Stimulated activated CD4-positive, alpha-beta T cell treated with anti-CD3 and anti-CD28 coated beads, TNF-alpha, amount 100 ng/mL, for 4 hours (primary cell): ENCODE results near the gene ATP10A.

ENCODE experiments used
- DNase-seq, 3 experiments: peaks; one replicate each; pipeline ENCODE4 v3.0.0-alpha.2; 2020; ENCODE audit warnings: low read depth in 3 of 3

Gene ATP10A

GRCh38 chr15:25863111-25863967 lies at the start of gene ATP10A:
TSS of gene ATP10A (minus strand) at chr15:25863327. CDS start at chr15:25863096, 231 bp downstream.
- DNase-seq, result peak; percentile 30 to 43 (median 33)

- DNase-seq, result no peak
These were observed 48.9 kb upstream of the ATP10A start for GRCh38 chr15:25912035-25912434.

GRCh38 chr15:25910832-25911231 lies 47.7 kb upstream of the ATP10A start:
- DNase-seq, result no peak

GRCh38 chr15:25909806-25910205 lies 46.7 kb upstream of the ATP10A start:
- DNase-seq, result no peak

- DNase-seq, result no peak
These were observed 46.2 kb upstream of the ATP10A start for GRCh38 chr15:25909325-25909724.

- no peak for DNase-seq
These were observed 42.0 kb upstream of the ATP10A start for GRCh38 chr15:25905140-25905539.

- no peak for DNase-seq
These were observed 40.0 kb upstream of the ATP10A start for GRCh38 chr15:25903024-25903581.

GRCh38 chr15:25901811-25902605 lies 38.9 kb upstream of the ATP10A start:
- DNase-seq, result no peak

GRCh38 chr15:25900901-25901300 lies 37.8 kb upstream of the ATP10A start:
- DNase-seq, result no peak

- no peak for DNase-seq
These were observed 37.3 kb upstream of the ATP10A start for GRCh38 chr15:25900431-25900830.

GRCh38 chr15:25899870-25900269 lies 36.7 kb upstream of the ATP10A start:
- no peak for DNase-seq

- DNase-seq, result no peak
These were observed 34.5 kb upstream of the ATP10A start for GRCh38 chr15:25897658-25898057.

- DNase-seq, result no peak
These were observed 31.3 kb upstream of the ATP10A start for GRCh38 chr15:25894371-25894902.

GRCh38 chr15:25893596-25893995 lies 30.5 kb upstream of the ATP10A start:
- no peak for DNase-seq

GRCh38 chr15:25892126-25892525 lies 29.0 kb upstream of the ATP10A start:
- DNase-seq, result no peak

GRCh38 chr15:25891081-25891480 lies 28.0 kb upstream of the ATP10A start:
- DNase-seq, result no peak

GRCh38 chr15:25890529-25890928 lies 27.4 kb upstream of the ATP10A start:
- no peak for DNase-seq

- no peak for DNase-seq
These were observed 24.7 kb upstream of the ATP10A start for GRCh38 chr15:25887870-25888269.

GRCh38 chr15:25886498-25887140 lies 23.5 kb upstream of the ATP10A start:
- no peak for DNase-seq

GRCh38 chr15:25884370-25884769 lies 21.2 kb upstream of the ATP10A start:
- no peak for DNase-seq

- DNase-seq, result no peak
These were observed 20.5 kb upstream of the ATP10A start for GRCh38 chr15:25883463-25884259.
